AG04450 (cell line): ENCODE measurements around the gene GSTM2. TPM values are rescaled to one million over a fixed set of nuclear protein-coding genes. Genes with fewer than 3 reads are reported as not detected.

Experiments
- CTCF ChIA-PET: fragments of 300-600, 350-600 bp; formaldehyde crosslinking; extraction: SDS; loops from one replicate; lab custom pipeline; 2022; ENCODE audit warnings: antibody characterized with exemption, inconsistent platforms; lab: Charles Lee
- POLR2A ChIA-PET: fragments of 350-600 bp; formaldehyde crosslinking; extraction: SDS; loops from one replicate; lab custom pipeline; 2021; ENCODE audit warnings: antibody characterized with exemption, inconsistent platforms; lab: Yijun Ruan, JAX
- DNase-seq: peaks from one replicate; pipeline ENCODE4 v3.0.0-alpha.2; 2011; ENCODE audit warnings: low read depth, low spot score
- H3K27ac ChIP-seq: one replicate; pipeline ENCODE4 v1.5.1; 2012; ENCODE audit warnings: low read depth, low read length, control low read depth
- H3K27me3 ChIP-seq: one replicate; pipeline ENCODE4 v1.6.0; 2012; ENCODE audit warnings: low read length; ENCODE audit not compliant: control insufficient read depth, insufficient read depth
- H3K4me3 ChIP-seq: 2 replicates; pipeline ENCODE4 v1.5.1; 2011; ENCODE audit warnings: mild to moderate bottlenecking, low read depth, low read length, control low read depth
- H3K9me3 ChIP-seq: 2 replicates; pipeline ENCODE4 v1.5.1; 2012; ENCODE audit warnings: low read length; ENCODE audit not compliant: control insufficient read depth, insufficient read depth
- CTCF ChIP-seq: IDR thresholded peaks from 2 replicates; pipeline ENCODE4 v1.5.1; 2011; ENCODE audit warnings: low read depth, low read length, control low read depth, inconsistent platforms
- polyA plus RNA-seq: library from polyadenylated mRNA; depleted of rRNA; stranded (reverse); fragments of >200 nt; gene quantifications from 2 replicates; pipeline ENCODE4 v1.2.3, GENCODE V29; 2011

GSTM2 gene
- polyA plus RNA-seq, 1 experiment: 90.2 TPM

GRCh38 chr1:109620841-109621286 lies 47.0 kb upstream of the GSTM2 start:
- no peaks in the 10 kb centered on the region for H3K27me3 ChIP-seq
- H3K9me3 ChIP-seq: no peaks in the 10 kb centered on the region; the same call in 1 of the 2 replicates
- POLR2A ChIA-PET: interaction anchor here (0.6 to 2.3 kb wide), 4 partner anchors 11 to 290 kb away, joined by 3 to 24 read pairs (median 4); partner anchors contain the start of gene GNAI3
- CTCF ChIA-PET: interaction anchor here (1.3 to 3.2 kb wide), 4 partner anchors 9 to 75 kb away, joined by 4 to 12 read pairs (median 7); no protein-coding TSS in a partner anchor
- DNase-seq: peak; percentile 78
- H3K27ac ChIP-seq: peak overlapping the region; percentile 97
- peak overlapping the region; percentile 95 for H3K4me3 ChIP-seq
- TF ChIP-seq CTCF: no peak

GRCh38 chr1:109621379-109622136 lies 46.3 kb upstream of the GSTM2 start:
- CTCF ChIA-PET: interaction anchor here (1.0 kb wide), 1 partner anchor 18 kb away, joined by 3 read pairs; no protein-coding TSS in a partner anchor
- H3K27me3 ChIP-seq: no peaks in the 10 kb centered on the region
- no peak overlapping the region for H3K27ac ChIP-seq
- TF ChIP-seq CTCF: no peak
- no peak for DNase-seq
- no peaks in the 10 kb centered on the region; the same call in 1 of the 2 replicates for H3K9me3 ChIP-seq
- peak overlapping the region; percentile 95 for H3K4me3 ChIP-seq
- POLR2A ChIA-PET: interaction anchor here (1.5 kb wide), 1 partner anchor 19 kb away, joined by 5 read pairs; no protein-coding TSS in a partner anchor

GRCh38 chr1:109622137-109622892 lies 45.5 kb upstream of the GSTM2 start:
- no peak for DNase-seq
- Histone ChIP-seq H3K27ac (no peak overlapping the region), H3K9me3 (no peaks in the 10 kb centered on the region; the same call in 1 of the 2 replicates), H3K4me3 (peak overlapping the region; percentile 95), H3K27me3 (no peaks in the 10 kb centered on the region)
- CTCF ChIA-PET: interaction anchor here (0.8 to 1.0 kb wide), 2 partner anchors 8 to 18 kb away, joined by 3 read pairs; no protein-coding TSS in a partner anchor
- TF ChIP-seq CTCF: no peak
- POLR2A ChIA-PET: no interaction called here

- no peak for DNase-seq
- Histone ChIP-seq H3K4me3 (0 out of 2 replicates have a peak overlapping the region, but pooled peaks have one; percentile 5), H3K27me3 (no peaks in the 10 kb centered on the region), H3K9me3 (no peaks in the 10 kb centered on the region; the same call in 1 of the 2 replicates), H3K27ac (no peak overlapping the region)
- ChIA-PET POLR2A (interaction anchor here (1.8 kb wide), 1 partner anchor 75 kb away, joined by 12 read pairs; the partner anchor contains the start of gene GNAI3), CTCF (interaction anchor here (0.8 kb wide), 1 partner anchor 8 kb away, joined by 3 read pairs; no protein-coding TSS in a partner anchor)
- no peak for TF ChIP-seq CTCF
These were observed 45.0 kb upstream of the GSTM2 start for GRCh38 chr1:109622895-109623294.
